Central memory CD8-positive, alpha-beta T cell (primary cell): ENCODE data around the gene OTOP2.
"Not testable (repeated sequence)": the region's sequence is repeated elsewhere in the genome, so short reads cannot be mapped to it uniquely, and the experiment has no call there.

ENCODE experiments used
- ATAC-seq: fragments of 150-1000 bp; cut with Tn5 transposase; replicated peaks from 2 replicates; pipeline ENCODE4 v1.10.0; 2022; ENCODE audit warnings: mild to moderate bottlenecking, moderate FRiP score, moderate number of reproducible peaks; ENCODE audit not compliant: poor library complexity, severe bottlenecking; ENCODE audit errors: extremely low read depth
- DNase-seq, 2 donors: peaks; one replicate each; pipeline ENCODE4 v3.0.0; 2021; ENCODE audit warnings: low spot score in 2 of 2
- H3K27ac Mint-ChIP-seq: one replicate; pipeline ENCODE4 v1.8.0; 2022; ENCODE audit warnings: low read depth, mild to moderate bottlenecking, moderate library complexity, mixed read lengths
- H3K27me3 Mint-ChIP-seq: one replicate; pipeline ENCODE4 v1.8.0; 2022; ENCODE audit warnings: mixed read lengths
- H3K36me3 Mint-ChIP-seq: one replicate; pipeline ENCODE4 v1.8.0; 2022; ENCODE audit warnings: mild to moderate bottlenecking, moderate library complexity, mixed read lengths; ENCODE audit not compliant: insufficient read depth
- H3K4me1 Mint-ChIP-seq: one replicate; pipeline ENCODE4 v1.8.0; 2022; ENCODE audit warnings: mixed read lengths
- H3K4me3 Mint-ChIP-seq: one replicate; pipeline ENCODE4 v1.8.0; 2022; ENCODE audit warnings: mild to moderate bottlenecking, moderate library complexity, mixed read lengths
- H3K9me3 Mint-ChIP-seq: one replicate; pipeline ENCODE4 v1.8.0; 2022; ENCODE audit warnings: mixed read lengths

The OTOP2 gene

DNA sequence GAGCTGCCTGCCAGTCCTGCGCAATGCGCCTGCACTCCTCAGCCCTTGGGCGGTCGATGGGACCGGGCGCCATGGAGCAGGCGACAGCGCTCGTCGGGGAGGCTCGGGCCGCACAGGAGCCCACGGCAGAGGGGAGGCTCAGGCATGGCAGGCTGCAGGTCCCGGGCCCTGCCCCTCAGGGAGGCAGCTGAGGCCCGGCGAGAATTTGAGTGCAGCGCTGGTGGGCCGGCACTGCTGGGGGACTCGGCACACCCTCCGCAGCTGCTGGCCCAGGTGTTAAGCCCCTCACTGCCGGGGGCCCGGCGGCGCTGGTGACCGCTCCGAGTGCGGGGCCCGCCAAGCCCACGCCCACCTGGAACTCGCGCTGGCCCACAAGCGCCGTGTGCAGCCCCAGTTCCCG is 17.1 kb upstream of the OTOP2 start:
- H3K27ac Mint-ChIP-seq: no peak overlapping the region
- H3K4me1 Mint-ChIP-seq: no peaks in the 10 kb centered on the region
- peaks cover 1% of the 10 kb centered on the region for H3K36me3 Mint-ChIP-seq
- ATAC-seq (no peak), DNase-seq (no peak)
- H3K4me3 Mint-ChIP-seq: no peak overlapping the region
- H3K9me3 Mint-ChIP-seq: no peaks in the 10 kb centered on the region
- peaks cover 26% of the 10 kb centered on the region for H3K27me3 Mint-ChIP-seq

GRCh38 chr17:74909097-74909496 is 15.0 kb upstream of the OTOP2 start:
- not testable (repeated sequence) for H3K4me1 Mint-ChIP-seq, DNase-seq, H3K27ac Mint-ChIP-seq, ATAC-seq, H3K9me3 Mint-ChIP-seq, H3K4me3 Mint-ChIP-seq, H3K27me3 Mint-ChIP-seq, H3K36me3 Mint-ChIP-seq

GRCh38 chr17:74911423-74911822 is 12.7 kb upstream of the OTOP2 start:
- H3K27ac Mint-ChIP-seq, H3K27me3 Mint-ChIP-seq, ATAC-seq, DNase-seq, H3K9me3 Mint-ChIP-seq, H3K4me3 Mint-ChIP-seq, H3K36me3 Mint-ChIP-seq, H3K4me1 Mint-ChIP-seq: not testable (repeated sequence)

DNA sequence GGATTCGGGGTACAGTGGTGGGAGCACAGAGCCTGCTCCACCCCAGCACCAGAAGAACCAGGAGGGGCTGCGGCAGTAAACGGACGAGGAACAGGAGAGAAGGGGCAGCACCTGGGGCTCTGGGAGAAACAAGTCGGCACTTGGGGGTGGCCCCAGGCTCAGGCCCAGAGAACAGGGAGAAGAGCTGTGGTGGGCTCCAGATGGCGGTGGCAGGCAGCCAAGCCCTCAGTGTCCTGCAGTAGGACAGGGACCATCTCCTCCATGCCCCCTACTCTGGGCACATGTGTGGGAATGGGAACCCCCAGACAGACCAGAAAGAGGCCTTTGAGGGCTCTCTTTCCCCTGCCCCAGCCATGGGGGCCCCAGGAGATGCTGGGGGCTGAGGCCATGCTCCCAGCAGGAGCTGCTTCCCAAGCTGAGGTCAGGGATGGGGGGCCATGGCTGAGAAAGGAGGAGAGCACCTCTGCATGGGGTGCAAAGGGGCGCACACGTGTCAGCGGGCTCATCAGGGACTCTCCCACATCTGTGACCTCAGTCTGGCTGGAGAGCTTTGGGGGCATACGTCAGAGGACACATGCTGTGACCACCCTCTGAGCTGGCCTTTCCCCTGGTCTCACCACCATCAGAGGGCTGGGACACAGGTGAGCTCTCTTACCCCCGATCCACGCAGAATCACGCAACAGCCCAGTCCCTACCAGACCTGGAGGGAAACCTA is 7.8 kb upstream of the OTOP2 start:
- DNase-seq (no peak), ATAC-seq (no peak)
- H3K36me3 Mint-ChIP-seq: no peaks in the 10 kb centered on the region
- no peaks in the 10 kb centered on the region for H3K9me3 Mint-ChIP-seq
- H3K27me3 Mint-ChIP-seq: peaks cover 39% of the 10 kb centered on the region
- no peak overlapping the region for H3K4me3 Mint-ChIP-seq
- H3K4me1 Mint-ChIP-seq: no peaks in the 10 kb centered on the region
- no peak overlapping the region for H3K27ac Mint-ChIP-seq

DNA sequence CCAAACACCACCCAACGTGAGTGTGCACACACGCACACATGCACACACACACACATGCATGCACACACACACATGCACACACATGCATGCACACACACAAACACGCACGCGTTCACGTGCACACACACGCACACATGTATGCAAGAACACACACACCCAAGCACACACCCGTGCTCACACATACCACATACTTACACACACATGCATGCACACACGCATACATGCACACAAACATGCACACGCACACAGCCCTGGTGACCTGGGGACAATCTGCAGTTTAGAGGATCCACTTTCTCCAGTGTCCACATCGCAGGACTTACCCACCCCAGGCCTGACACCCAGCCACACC is 7.2 kb upstream of the OTOP2 start:
- H3K36me3 Mint-ChIP-seq: no peaks in the 10 kb centered on the region
- H3K4me3 Mint-ChIP-seq: no peak overlapping the region
- H3K9me3 Mint-ChIP-seq: no peaks in the 10 kb centered on the region
- peaks cover 44% of the 10 kb centered on the region for H3K27me3 Mint-ChIP-seq
- no peak for ATAC-seq
- H3K4me1 Mint-ChIP-seq: no peaks in the 10 kb centered on the region
- no peak for DNase-seq
- H3K27ac Mint-ChIP-seq: no peak overlapping the region

- ATAC-seq: no peak
- no peaks in the 10 kb centered on the region for H3K36me3 Mint-ChIP-seq
- peaks cover 51% of the 10 kb centered on the region for H3K27me3 Mint-ChIP-seq
Observed at GRCh38 chr17:74917430-74917829, 6.6 kb upstream of the OTOP2 start.

DNA sequence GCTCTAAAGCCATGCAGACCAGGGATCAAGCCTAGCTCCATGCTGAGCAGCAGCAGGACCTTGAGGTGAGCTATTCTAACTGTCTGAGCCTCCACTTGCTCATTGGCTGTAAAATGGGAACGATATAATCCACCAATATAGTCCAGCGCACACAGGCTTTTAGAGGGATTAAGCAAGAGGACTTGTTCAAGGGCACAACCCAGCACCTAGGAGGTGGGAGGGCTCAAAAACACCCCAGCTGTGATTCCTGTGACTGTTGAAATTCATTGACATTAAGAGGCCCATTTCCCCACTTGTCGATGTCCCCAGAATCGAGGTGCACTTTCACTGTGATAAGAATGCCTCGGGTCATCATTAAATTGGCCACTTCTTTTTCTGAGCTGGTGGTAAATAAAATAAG is 5.2 kb upstream of the OTOP2 start:
- DNase-seq (no peak), ATAC-seq (no peak)
- peaks cover 57% of the 10 kb centered on the region for H3K27me3 Mint-ChIP-seq
- no peaks in the 10 kb centered on the region for H3K9me3 Mint-ChIP-seq
- peaks cover 6% of the 10 kb centered on the region for H3K4me1 Mint-ChIP-seq
- no peak overlapping the region for H3K27ac Mint-ChIP-seq
- H3K36me3 Mint-ChIP-seq: peaks cover 2% of the 10 kb centered on the region
- no peak overlapping the region for H3K4me3 Mint-ChIP-seq

More at GRCh38 chr17:74917430-74917829, 6.6 kb upstream of the OTOP2 start:
- Mint-ChIP-seq H3K27ac (no peak overlapping the region), H3K9me3 (no peaks in the 10 kb centered on the region), H3K4me1 (peaks cover under 1% of the 10 kb centered on the region), H3K4me3 (no peak overlapping the region)
- no peak for DNase-seq

GRCh38 chr17:74919440-74920305 is 4.4 kb upstream of the OTOP2 start:
- Mint-ChIP-seq H3K36me3 (peaks cover 2% of the 10 kb centered on the region), H3K4me3 (no peak overlapping the region), H3K9me3 (no peaks in the 10 kb centered on the region), H3K27ac (no peak overlapping the region), H3K27me3 (peaks cover 65% of the 10 kb centered on the region), H3K4me1 (peaks cover 12% of the 10 kb centered on the region)
- ATAC-seq (no peak), DNase-seq (no peak)

GRCh38 chr17:74920306-74920620 is 3.8 kb upstream of the OTOP2 start:
- Mint-ChIP-seq H3K27ac (no peak overlapping the region), H3K36me3 (peaks cover 4% of the 10 kb centered on the region), H3K27me3 (peaks cover 71% of the 10 kb centered on the region), H3K4me1 (peaks cover 13% of the 10 kb centered on the region), H3K4me3 (no peak overlapping the region), H3K9me3 (no peaks in the 10 kb centered on the region)
- ATAC-seq (no peak), DNase-seq (no peak)

- no peak overlapping the region for H3K4me3 Mint-ChIP-seq
- ATAC-seq (no peak), DNase-seq (no peak)
- H3K27ac Mint-ChIP-seq: no peak overlapping the region
- peaks cover 13% of the 10 kb centered on the region for H3K4me1 Mint-ChIP-seq
- H3K27me3 Mint-ChIP-seq: peaks cover 73% of the 10 kb centered on the region
- no peaks in the 10 kb centered on the region for H3K9me3 Mint-ChIP-seq
- peaks cover 4% of the 10 kb centered on the region for H3K36me3 Mint-ChIP-seq
Observed at GRCh38 chr17:74920642-74921025, 3.4 kb upstream of the OTOP2 start.

DNA sequence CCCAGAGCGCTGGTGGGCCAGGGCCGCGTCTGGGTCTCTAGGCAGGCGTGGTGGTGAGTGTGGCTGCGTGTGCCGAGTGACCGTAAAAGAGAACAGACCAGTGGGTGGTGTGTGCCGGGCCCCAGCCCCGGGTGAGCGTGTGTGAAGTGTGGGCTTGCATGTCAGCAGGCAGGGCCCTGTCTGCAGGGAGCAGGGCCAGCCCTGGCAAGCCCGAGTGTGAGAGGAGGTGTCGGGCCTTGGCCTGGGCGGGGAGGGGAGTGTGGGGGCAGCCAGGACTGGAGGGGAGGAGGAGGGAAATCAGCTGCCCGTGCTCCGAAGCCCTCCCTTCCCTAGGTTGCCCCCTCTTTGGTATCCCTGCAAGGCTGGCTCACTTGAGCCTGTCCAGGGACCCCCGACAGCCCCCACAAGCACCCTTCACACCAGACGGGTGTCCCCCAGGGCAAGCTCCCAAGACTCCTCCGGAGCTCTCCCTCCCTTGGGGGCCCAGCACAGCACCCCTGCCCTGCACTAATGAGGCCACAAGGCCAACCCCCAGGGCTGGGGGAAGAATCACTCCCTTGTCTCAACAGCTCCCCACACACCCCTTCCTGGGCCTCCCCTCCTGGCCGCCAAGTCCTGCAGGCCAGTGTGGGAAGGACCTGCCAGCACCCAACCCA is 2.9 kb upstream of the OTOP2 start:
- H3K36me3 Mint-ChIP-seq: peaks cover 4% of the 10 kb centered on the region
- H3K9me3 Mint-ChIP-seq: no peaks in the 10 kb centered on the region
- DNase-seq (no peak), ATAC-seq (no peak)
- no peak overlapping the region for H3K4me3 Mint-ChIP-seq
- peaks cover 13% of the 10 kb centered on the region for H3K4me1 Mint-ChIP-seq
- peaks cover 73% of the 10 kb centered on the region for H3K27me3 Mint-ChIP-seq
- H3K27ac Mint-ChIP-seq: no peak overlapping the region

DNA sequence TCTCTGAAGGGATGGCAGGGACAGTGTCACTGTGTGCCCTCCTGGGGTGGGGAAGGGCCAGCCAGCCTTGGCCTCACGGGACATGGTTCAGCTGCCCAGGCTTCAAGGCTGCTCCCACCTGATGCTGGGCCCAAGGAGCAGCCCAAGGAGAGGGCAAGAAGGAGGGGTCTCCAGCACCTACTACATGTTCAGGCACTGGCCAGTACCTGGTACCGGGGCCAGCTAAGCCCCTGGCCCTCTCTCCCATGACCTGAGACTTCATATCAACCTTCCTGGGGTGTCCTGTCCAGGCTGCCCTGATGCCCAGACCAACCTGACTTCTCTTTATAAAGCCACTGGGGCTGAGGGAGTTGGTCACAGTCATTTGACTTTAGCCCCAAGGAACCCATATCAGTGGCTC is 2.3 kb upstream of the OTOP2 start:
- Mint-ChIP-seq H3K27ac (no peak overlapping the region), H3K27me3 (peaks cover 73% of the 10 kb centered on the region), H3K9me3 (no peaks in the 10 kb centered on the region), H3K36me3 (peaks cover 4% of the 10 kb centered on the region), H3K4me1 (peaks cover 13% of the 10 kb centered on the region), H3K4me3 (no peak overlapping the region)
- no peak for DNase-seq
- ATAC-seq: no peak

DNA sequence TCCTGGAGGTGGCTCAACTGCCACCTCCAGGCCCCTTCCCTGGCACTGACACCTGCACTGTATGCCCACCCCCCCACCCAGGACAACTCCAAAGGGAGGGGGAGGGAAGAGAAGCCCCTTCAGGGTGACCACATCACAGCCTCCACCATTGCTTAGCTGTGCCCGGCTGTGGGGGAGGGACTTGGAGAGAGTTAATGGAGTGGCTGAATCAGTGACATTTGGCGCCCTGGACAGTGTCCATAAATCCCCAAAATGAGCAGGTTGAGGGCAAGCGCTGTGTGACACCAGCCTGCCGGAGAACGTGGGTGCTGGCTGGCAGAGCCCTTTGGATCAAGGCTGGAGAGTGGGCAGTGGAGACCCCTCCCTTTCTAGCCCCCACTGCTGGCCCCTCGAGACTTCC is 1.9 kb upstream of the OTOP2 start:
- Mint-ChIP-seq H3K36me3 (peaks cover 4% of the 10 kb centered on the region), H3K9me3 (no peaks in the 10 kb centered on the region), H3K27ac (no peak overlapping the region), H3K4me3 (peak overlapping the region; percentile 49), H3K27me3 (peaks cover 73% of the 10 kb centered on the region), H3K4me1 (peaks cover 13% of the 10 kb centered on the region)
- ATAC-seq: no peak
- no peak for DNase-seq
